Neural progenitor cell (in vitro differentiated cells): ENCODE results near the gene HPCA. TPM values are rescaled to one million over a fixed set of nuclear protein-coding genes. Genes with fewer than 3 reads are reported as not detected.

Source experiments
- DNase-seq: peaks from one replicate; pipeline ENCODE4 v3.0.0-alpha.2; 2016; ENCODE audit warnings: low spot score
- H2AFZ ChIP-seq: fragments of 200-600 bp; sonication (generic); replicated peaks from 2 replicates; pipeline ENCODE4 v1.6.1; 2016; ENCODE audit warnings: antibody characterized with exemption
- H3F3A ChIP-seq: fragments of 200-600 bp; sonication (generic); 2 replicates; pipeline ENCODE4 v1.6.1; 2016; ENCODE audit warnings: antibody characterized with exemption, low read depth
- H3K27ac ChIP-seq: fragments of 200-600 bp; sonication (generic); 2 replicates; pipeline ENCODE4 v1.5.1; 2016; ENCODE audit warnings: mild to moderate bottlenecking
- H3K27me3 ChIP-seq: fragments of 200-600 bp; sonication (generic); 2 replicates; pipeline ENCODE4 v1.6.1; 2016; ENCODE audit warnings: mild to moderate bottlenecking, moderate library complexity
- H3K36me3 ChIP-seq: fragments of 200-600 bp; sonication (generic); 2 replicates; pipeline ENCODE4 v1.5.1; 2016
- H3K4me1 ChIP-seq: fragments of 200-600 bp; sonication (generic); 2 replicates; pipeline ENCODE4 v1.6.1; 2016; ENCODE audit warnings: mixed run types
- H3K4me2 ChIP-seq: fragments of 200-600 bp; sonication (generic); 2 replicates; pipeline ENCODE4 v1.6.1; 2016
- H3K4me3 ChIP-seq: fragments of 200-600 bp; sonication (generic); 2 replicates; pipeline ENCODE4 v1.5.1; 2016
- H3K79me2 ChIP-seq: fragments of 200-600 bp; sonication (generic); 2 replicates; pipeline ENCODE4 v1.6.1; 2016; ENCODE audit warnings: low read depth
- H3K9ac ChIP-seq: fragments of 200-600 bp; sonication (generic); 2 replicates; pipeline ENCODE4 v1.6.1; 2016
- H3K9me3 ChIP-seq: fragments of 200-600 bp; sonication (generic); 2 replicates; pipeline ENCODE4 v1.5.1; 2016; ENCODE audit warnings: low read depth
- H4K20me1 ChIP-seq: fragments of 200-600 bp; sonication (generic); 2 replicates; pipeline ENCODE4 v1.6.1; 2016; ENCODE audit warnings: low read depth
- H3K27ac Mint-ChIP-seq: 3 replicates; pipeline ENCODE4 v1.8.0; 2021; ENCODE audit warnings: mixed read lengths
- H3K27me3 Mint-ChIP-seq: 2 replicates; pipeline ENCODE4 v1.8.0; 2022; ENCODE audit warnings: low read depth, mild to moderate bottlenecking, inconsistent platforms, moderate library complexity, mixed read lengths; ENCODE audit not compliant: insufficient read depth
- H3K36me3 Mint-ChIP-seq: 3 replicates; pipeline ENCODE4 v1.8.0; 2021; ENCODE audit warnings: mixed read lengths
- H3K4me1 Mint-ChIP-seq: 3 replicates; pipeline ENCODE4 v1.8.0; 2021; ENCODE audit warnings: mixed read lengths
- H3K4me3 Mint-ChIP-seq: 3 replicates; pipeline ENCODE4 v1.8.0; 2021; ENCODE audit warnings: mild to moderate bottlenecking, moderate library complexity, mixed read lengths
- H3K9me3 Mint-ChIP-seq: 3 replicates; pipeline ENCODE4 v1.8.0; 2020; ENCODE audit warnings: mixed read lengths
- EZH2 ChIP-seq: fragments of 200-600 bp; sonication (generic); IDR thresholded peaks from 2 replicates; pipeline ENCODE4 v1.6.1; 2017; ENCODE audit warnings: antibody characterized with exemption, mild to moderate bottlenecking, moderate library complexity
- EZH2phosphoT487 ChIP-seq: fragments of 200-600 bp; sonication (generic); IDR thresholded peaks from 2 replicates; pipeline ENCODE4 v1.6.1; 2017; ENCODE audit warnings: antibody characterized with exemption
- total RNA-seq: library from RNA; depleted of rRNA; stranded (reverse); fragments of >200 nt; gene quantifications from 2 replicates; pipeline ENCODE4 v1.2.3, GENCODE V29; 2015; ENCODE audit warnings: low replicate concordance
- TF ChIP-seq, protein P1 (sequence below): fragments of 200-600 bp; sonication (generic); IDR thresholded peaks from 2 replicates; pipeline ENCODE4 v1.5.1; 2017; ENCODE audit warnings: antibody characterized with exemption, mild to moderate bottlenecking

Gene HPCA
- total RNA-seq, 1 donor from 2014 or later, result not detected

- Histone ChIP-seq H3F3A (peaks cover 4% of the 10 kb centered on the region), H3K36me3 (no peaks in the 10 kb centered on the region), H3K4me1 (no peaks in the 10 kb centered on the region), H2AFZ (no peak overlapping the region), H3K9ac (no peak overlapping the region), H3K27me3 (peaks cover 35% of the 10 kb centered on the region), H3K4me2 (no peak overlapping the region), H4K20me1 (no peaks in the 10 kb centered on the region), H3K4me3 (no peak overlapping the region), H3K27ac (no peak overlapping the region), H3K79me2 (no peaks in the 10 kb centered on the region), H3K9me3 (no peaks in the 10 kb centered on the region)
- no peak for DNase-seq
- Mint-ChIP-seq H3K27me3 (peaks cover 11% of the 10 kb centered on the region), H3K4me3 (no peak overlapping the region), H3K4me1 (peaks cover 36% of the 10 kb centered on the region), H3K9me3 (no peaks in the 10 kb centered on the region), H3K36me3 (no peaks in the 10 kb centered on the region), H3K27ac (no peak overlapping the region)
- TF ChIP-seq EZH2 (no peak), EZH2phosphoT487 (no peak)
- TF ChIP-seq, protein P1, sequence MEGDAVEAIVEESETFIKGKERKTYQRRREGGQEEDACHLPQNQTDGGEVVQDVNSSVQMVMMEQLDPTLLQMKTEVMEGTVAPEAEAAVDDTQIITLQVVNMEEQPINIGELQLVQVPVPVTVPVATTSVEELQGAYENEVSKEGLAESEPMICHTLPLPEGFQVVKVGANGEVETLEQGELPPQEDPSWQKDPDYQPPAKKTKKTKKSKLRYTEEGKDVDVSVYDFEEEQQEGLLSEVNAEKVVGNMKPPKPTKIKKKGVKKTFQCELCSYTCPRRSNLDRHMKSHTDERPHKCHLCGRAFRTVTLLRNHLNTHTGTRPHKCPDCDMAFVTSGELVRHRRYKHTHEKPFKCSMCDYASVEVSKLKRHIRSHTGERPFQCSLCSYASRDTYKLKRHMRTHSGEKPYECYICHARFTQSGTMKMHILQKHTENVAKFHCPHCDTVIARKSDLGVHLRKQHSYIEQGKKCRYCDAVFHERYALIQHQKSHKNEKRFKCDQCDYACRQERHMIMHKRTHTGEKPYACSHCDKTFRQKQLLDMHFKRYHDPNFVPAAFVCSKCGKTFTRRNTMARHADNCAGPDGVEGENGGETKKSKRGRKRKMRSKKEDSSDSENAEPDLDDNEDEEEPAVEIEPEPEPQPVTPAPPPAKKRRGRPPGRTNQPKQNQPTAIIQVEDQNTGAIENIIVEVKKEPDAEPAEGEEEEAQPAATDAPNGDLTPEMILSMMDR, result no peak
These were observed 34.5 kb downstream of the HPCA start for GRCh38 chr1:32920833-32921232.

DNA sequence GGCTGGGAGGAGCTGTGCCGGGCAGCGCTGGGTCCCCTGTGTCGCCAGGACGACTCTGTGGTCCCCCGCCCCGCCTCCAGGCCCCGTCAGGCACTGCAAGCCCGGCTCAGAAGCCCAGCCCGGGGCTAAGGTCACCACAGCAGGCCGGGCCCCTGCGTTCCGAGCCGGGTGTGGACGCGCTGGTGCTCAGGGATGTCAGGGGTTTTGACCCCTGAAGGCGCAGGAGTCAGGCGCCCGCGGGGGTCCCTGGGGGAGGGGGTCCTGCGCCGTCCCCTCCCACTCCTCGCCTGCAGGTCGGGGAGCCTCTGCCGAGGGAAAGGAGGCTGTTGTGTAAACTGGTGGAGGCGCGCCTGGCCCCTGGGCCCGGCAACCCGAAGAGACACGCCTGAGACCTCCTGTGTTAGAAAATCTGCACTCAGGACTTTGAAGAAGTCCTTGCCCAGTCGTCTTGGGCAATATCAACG is 38.6 kb downstream of the HPCA start:
- H3K36me3 Mint-ChIP-seq, result no peaks in the 10 kb centered on the region
- H3K4me3 Mint-ChIP-seq, result peak overlapping the region; percentile 70
- H3K9me3 Mint-ChIP-seq, result no peaks in the 10 kb centered on the region
- TF ChIP-seq EZH2phosphoT487 (no peak), EZH2 (peak; percentile 34)
- TF ChIP-seq, protein P1, result peak; percentile 20
- H3K9ac ChIP-seq, result no peak overlapping the region
- no peaks in the 10 kb centered on the region for H3K4me1 ChIP-seq
- no peaks in the 10 kb centered on the region for H4K20me1 ChIP-seq
- peak overlapping the region; percentile 61 for H3K4me3 ChIP-seq
- H3K4me2 ChIP-seq, result peak overlapping the region; percentile 92
- H3K9me3 ChIP-seq, result no peaks in the 10 kb centered on the region
- H2AFZ ChIP-seq, result peak overlapping the region; percentile 90
- H3K36me3 ChIP-seq, result no peaks in the 10 kb centered on the region
- no peak overlapping the region for H3K27ac Mint-ChIP-seq
- peaks cover 28% of the 10 kb centered on the region for H3K4me1 Mint-ChIP-seq
- peaks cover 20% of the 10 kb centered on the region for H3K27me3 Mint-ChIP-seq
- peaks cover 67% of the 10 kb centered on the region for H3K27me3 ChIP-seq
- H3K79me2 ChIP-seq, result no peaks in the 10 kb centered on the region
- DNase-seq, result peak; percentile 83
- no peak overlapping the region for H3K27ac ChIP-seq
- peaks cover 4% of the 10 kb centered on the region for H3F3A ChIP-seq

DNA sequence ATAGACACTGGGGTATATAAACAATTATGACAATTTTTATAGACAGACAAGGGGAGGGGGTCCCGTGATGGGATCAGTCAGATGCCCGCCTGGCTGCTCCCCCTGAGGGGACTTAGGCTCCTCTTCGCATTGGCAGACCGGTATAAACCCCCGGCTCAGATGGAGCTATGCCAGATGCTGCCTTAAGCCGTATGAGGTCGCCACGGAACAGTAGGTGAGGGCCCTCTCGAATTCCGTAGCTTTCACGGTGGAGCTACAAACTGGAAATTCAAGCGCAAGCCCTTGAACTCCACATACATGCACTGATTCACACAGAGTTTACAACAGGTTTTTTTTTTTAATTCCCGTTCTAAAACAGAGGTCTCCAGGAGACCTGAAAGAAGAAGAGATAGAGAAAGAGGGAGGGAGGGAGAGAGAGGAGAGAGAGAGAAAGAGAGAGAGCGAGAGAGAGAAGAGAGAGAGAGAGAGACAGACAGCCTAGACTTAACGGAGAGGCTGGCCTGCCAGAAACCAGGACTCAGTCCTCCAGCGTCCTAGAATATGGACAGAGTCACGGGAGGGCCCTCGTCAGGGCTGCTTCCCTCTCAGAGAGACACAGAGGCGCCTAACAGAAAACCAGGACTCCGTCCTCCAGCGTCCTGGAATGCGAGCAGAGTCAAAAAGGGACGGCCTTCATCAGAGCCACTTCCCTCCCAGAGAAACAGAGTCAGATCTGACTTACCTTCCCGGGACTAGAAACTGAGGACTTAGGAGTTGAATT is 39.3 kb downstream of the HPCA start:
- Histone ChIP-seq H3F3A (peaks cover 4% of the 10 kb centered on the region), H4K20me1 (no peaks in the 10 kb centered on the region), H3K9ac (no peak overlapping the region), H3K4me1 (no peaks in the 10 kb centered on the region), H3K4me2 (peak overlapping the region; percentile 92), H3K27me3 (peaks cover 67% of the 10 kb centered on the region), H3K9me3 (no peaks in the 10 kb centered on the region), H2AFZ (peak overlapping the region; percentile 90), H3K79me2 (no peaks in the 10 kb centered on the region), H3K36me3 (no peaks in the 10 kb centered on the region), H3K4me3 (peak overlapping the region; percentile 61), H3K27ac (no peak overlapping the region)
- H3K27me3 Mint-ChIP-seq, result peaks cover 19% of the 10 kb centered on the region
- peak overlapping the region; percentile 57 for H3K4me3 Mint-ChIP-seq
- H3K27ac Mint-ChIP-seq, result no peak overlapping the region
- no peak for TF ChIP-seq EZH2phosphoT487
- TF ChIP-seq EZH2, result no peak
- TF ChIP-seq, protein P1, result no peak
- H3K36me3 Mint-ChIP-seq, result no peaks in the 10 kb centered on the region
- H3K9me3 Mint-ChIP-seq, result no peaks in the 10 kb centered on the region
- DNase-seq, result peak; percentile 62
- peaks cover 26% of the 10 kb centered on the region for H3K4me1 Mint-ChIP-seq
